SK-N-SH treated with all-trans-retinoic acid at 6 μM for 48 hours (cell line): ENCODE data around the gene HEXIM1.

Experiments
- ATAC-seq: fragments of 200-7000 bp; cut with Tn5 transposase; 3 replicates; pipeline ENCODE4 v1.9.1; 2020; ENCODE audit warnings: mild to moderate bottlenecking, moderate library complexity
- ARNTL ChIP-seq: fragments of 450-650 bp; formaldehyde crosslinking; IDR thresholded peaks from 2 replicates; pipeline ENCODE4 v1.5.0; 2020; ENCODE audit warnings: low read depth, mild to moderate bottlenecking, moderate library complexity, borderline replicate concordance
- BACH2 ChIP-seq: fragments of 250-450 bp; sonication (Bioruptor Pico); IDR thresholded peaks from 2 replicates; pipeline ENCODE4 v1.9.0; 2021; ENCODE audit warnings: mild to moderate bottlenecking, borderline replicate concordance
- CSDC2 ChIP-seq: fragments of 250-450 bp; sonication (Bioruptor Pico); IDR thresholded peaks from 2 replicates; pipeline ENCODE4 v1.5.0; 2020; ENCODE audit warnings: mild to moderate bottlenecking, moderate library complexity
- ESRRG ChIP-seq: fragments of 250-450 bp; sonication (Bioruptor Pico); IDR thresholded peaks from 2 replicates; pipeline ENCODE4 v1.6.1; 2021; ENCODE audit warnings: mild to moderate bottlenecking
- GLIS3 ChIP-seq: fragments of 250-450 bp; sonication (Bioruptor Pico); IDR thresholded peaks from 2 replicates; pipeline ENCODE4 v1.5.0; 2020; ENCODE audit warnings: mild to moderate bottlenecking, moderate library complexity
- ISL1 ChIP-seq: fragments of 250-450 bp; sonication (Bioruptor Pico); IDR thresholded peaks from 2 replicates; pipeline ENCODE4 v2.1.2; 2022; ENCODE audit warnings: mild to moderate bottlenecking, moderate library complexity
- PPARA ChIP-seq: fragments of 250-450 bp; sonication (Bioruptor Pico); IDR thresholded peaks from 2 replicates; pipeline ENCODE4 v1.5.0; 2020; ENCODE audit warnings: mild to moderate bottlenecking, borderline replicate concordance
- TCF4 ChIP-seq: fragments of 250-450 bp; sonication (Bioruptor Pico); IDR thresholded peaks from 2 replicates; pipeline ENCODE4 v1.8.0; 2021; ENCODE audit warnings: mild to moderate bottlenecking, moderate library complexity, borderline replicate concordance
- TOX ChIP-seq: fragments of 250-450 bp; sonication (Bioruptor Pico); IDR thresholded peaks from 2 replicates; pipeline ENCODE4 v1.8.0; 2021; ENCODE audit warnings: mild to moderate bottlenecking, moderate library complexity, borderline replicate concordance
- ZFP3 ChIP-seq: fragments of 250-450 bp; sonication (Bioruptor Pico); IDR thresholded peaks from 2 replicates; pipeline ENCODE4 v1.5.0; 2020; ENCODE audit warnings: mild to moderate bottlenecking, moderate library complexity
- ZFP30 ChIP-seq: fragments of 450-650 bp; formaldehyde crosslinking; IDR thresholded peaks from 2 replicates; pipeline ENCODE4 v1.5.0; 2022; ENCODE audit warnings: mild to moderate bottlenecking, moderate library complexity
- ZNF70 ChIP-seq: fragments of 450-650 bp; formaldehyde crosslinking; IDR thresholded peaks from 2 replicates; pipeline ENCODE4 v1.5.0; 2020; ENCODE audit warnings: mild to moderate bottlenecking, moderate library complexity
- TF ChIP-seq, protein P1 (sequence below): fragments of 250-450 bp; sonication (Bioruptor Pico); IDR thresholded peaks from 2 replicates; pipeline ENCODE4 v1.5.1; 2020; ENCODE audit warnings: low read depth, mild to moderate bottlenecking, moderate library complexity
- TF ChIP-seq, protein P2 (sequence below): fragments of 250-450 bp; sonication (Bioruptor Pico); IDR thresholded peaks from 2 replicates; pipeline ENCODE4 v1.5.1; 2021; ENCODE audit warnings: mild to moderate bottlenecking, moderate library complexity
- TF ChIP-seq, protein P3 (sequence below): fragments of 250-450 bp; sonication (Bioruptor Pico); IDR thresholded peaks from 2 replicates; pipeline ENCODE4 v1.8.0; 2021; ENCODE audit warnings: low read depth, mild to moderate bottlenecking, moderate library complexity, borderline replicate concordance
- TF ChIP-seq, protein P4 (sequence below): fragments of 250-450 bp; sonication (Bioruptor Pico); IDR thresholded peaks from 2 replicates; pipeline ENCODE4 v1.8.0; 2020; ENCODE audit warnings: mild to moderate bottlenecking, moderate library complexity, borderline replicate concordance
- TF ChIP-seq, protein P5 (sequence below): fragments of 250-450 bp; sonication (Bioruptor Pico); IDR thresholded peaks from 2 replicates; pipeline ENCODE4 v1.5.0; 2020; ENCODE audit warnings: mild to moderate bottlenecking, moderate library complexity

HEXIM1 gene

DNA sequence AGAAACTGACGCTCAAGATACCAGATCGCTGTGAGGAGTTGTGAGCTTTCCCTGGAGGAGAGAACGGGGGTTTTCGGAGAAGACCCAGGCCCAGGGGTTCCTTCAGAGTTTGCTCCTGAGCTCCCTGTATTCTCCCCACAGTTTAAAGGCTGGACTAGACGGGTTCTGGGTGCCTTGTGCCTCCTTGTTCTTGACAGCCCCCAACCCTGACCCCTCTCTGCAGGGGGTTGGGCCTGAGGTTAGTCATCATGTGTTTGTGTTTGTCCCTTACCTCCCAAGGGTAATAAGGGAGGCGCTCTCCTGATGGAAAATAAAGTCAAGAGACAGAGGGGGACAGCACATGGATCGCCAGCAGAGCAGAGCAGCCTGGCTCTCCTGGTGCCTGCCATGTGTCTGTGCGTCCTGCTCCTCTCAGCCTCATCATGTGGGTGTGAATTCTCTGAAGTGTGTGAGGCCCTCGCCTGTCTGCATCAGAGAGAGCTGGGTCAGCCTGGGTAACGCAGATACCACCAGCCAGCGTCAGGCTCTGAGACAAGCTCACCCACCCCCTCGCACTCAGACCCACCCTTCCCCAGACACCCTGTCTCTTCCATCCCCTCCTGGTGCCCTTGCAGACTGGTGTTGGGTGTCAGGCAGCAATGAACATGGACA, 22.1 kb downstream of the HEXIM1 start (continued):
- TF ChIP-seq, protein P1, sequence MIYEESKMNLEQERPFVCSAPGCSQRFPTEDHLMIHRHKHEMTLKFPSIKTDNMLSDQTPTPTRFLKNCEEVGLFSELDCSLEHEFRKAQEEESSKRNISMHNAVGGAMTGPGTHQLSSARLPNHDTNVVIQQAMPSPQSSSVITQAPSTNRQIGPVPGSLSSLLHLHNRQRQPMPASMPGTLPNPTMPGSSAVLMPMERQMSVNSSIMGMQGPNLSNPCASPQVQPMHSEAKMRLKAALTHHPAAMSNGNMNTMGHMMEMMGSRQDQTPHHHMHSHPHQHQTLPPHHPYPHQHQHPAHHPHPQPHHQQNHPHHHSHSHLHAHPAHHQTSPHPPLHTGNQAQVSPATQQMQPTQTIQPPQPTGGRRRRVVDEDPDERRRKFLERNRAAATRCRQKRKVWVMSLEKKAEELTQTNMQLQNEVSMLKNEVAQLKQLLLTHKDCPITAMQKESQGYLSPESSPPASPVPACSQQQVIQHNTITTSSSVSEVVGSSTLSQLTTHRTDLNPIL (CRISPR knock-in tag): no peak
- no peak for TF ChIP-seq TOX

DNA sequence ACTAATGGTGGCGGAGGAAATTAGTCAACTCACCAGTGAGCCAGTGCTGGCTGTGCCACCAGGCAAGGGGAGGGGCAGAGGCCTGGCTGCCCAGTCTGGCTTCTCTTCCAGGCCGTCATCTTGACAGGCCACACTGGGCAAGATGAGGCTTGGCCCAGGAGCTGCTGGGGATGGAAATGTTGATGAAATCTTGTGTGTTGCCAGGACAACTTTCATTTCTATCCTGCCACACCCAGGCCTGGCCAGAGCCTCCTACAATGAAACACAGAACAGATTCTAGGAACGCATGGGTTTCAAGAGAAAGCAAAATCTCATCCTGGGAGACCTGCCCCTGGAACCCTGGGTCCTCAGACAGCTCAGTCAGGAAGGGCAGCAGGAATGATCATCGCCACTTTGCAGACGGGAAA, 22.7 kb downstream of the HEXIM1 start:
- TF ChIP-seq ARNTL (no peak), ZNF70 (CRISPR knock-in tag) (no peak), CSDC2 (no peak), ISL1 (CRISPR knock-in tag) (no peak), GLIS3 (CRISPR knock-in tag) (no peak), TOX (no peak), ESRRG (no peak)
- TF ChIP-seq, protein P2, sequence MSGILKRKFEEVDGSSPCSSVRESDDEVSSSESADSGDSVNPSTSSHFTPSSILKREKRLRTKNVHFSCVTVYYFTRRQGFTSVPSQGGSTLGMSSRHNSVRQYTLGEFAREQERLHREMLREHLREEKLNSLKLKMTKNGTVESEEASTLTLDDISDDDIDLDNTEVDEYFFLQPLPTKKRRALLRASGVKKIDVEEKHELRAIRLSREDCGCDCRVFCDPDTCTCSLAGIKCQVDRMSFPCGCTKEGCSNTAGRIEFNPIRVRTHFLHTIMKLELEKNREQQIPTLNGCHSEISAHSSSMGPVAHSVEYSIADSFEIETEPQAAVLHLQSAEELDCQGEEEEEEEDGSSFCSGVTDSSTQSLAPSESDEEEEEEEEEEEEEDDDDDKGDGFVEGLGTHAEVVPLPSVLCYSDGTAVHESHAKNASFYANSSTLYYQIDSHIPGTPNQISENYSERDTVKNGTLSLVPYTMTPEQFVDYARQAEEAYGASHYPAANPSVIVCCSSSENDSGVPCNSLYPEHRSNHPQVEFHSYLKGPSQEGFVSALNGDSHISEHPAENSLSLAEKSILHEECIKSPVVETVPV: no peak
- TF ChIP-seq, protein P3, sequence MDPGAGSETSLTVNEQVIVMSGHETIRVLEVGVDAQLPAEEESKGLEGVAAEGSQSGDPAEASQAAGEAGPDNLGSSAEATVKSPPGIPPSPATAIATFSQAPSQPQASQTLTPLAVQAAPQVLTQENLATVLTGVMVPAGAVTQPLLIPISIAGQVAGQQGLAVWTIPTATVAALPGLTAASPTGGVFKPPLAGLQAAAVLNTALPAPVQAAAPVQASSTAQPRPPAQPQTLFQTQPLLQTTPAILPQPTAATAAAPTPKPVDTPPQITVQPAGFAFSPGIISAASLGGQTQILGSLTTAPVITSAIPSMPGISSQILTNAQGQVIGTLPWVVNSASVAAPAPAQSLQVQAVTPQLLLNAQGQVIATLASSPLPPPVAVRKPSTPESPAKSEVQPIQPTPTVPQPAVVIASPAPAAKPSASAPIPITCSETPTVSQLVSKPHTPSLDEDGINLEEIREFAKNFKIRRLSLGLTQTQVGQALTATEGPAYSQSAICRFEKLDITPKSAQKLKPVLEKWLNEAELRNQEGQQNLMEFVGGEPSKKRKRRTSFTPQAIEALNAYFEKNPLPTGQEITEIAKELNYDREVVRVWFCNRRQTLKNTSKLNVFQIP (CRISPR knock-in tag): no peak
- ATAC-seq: peak; percentile 72

DNA sequence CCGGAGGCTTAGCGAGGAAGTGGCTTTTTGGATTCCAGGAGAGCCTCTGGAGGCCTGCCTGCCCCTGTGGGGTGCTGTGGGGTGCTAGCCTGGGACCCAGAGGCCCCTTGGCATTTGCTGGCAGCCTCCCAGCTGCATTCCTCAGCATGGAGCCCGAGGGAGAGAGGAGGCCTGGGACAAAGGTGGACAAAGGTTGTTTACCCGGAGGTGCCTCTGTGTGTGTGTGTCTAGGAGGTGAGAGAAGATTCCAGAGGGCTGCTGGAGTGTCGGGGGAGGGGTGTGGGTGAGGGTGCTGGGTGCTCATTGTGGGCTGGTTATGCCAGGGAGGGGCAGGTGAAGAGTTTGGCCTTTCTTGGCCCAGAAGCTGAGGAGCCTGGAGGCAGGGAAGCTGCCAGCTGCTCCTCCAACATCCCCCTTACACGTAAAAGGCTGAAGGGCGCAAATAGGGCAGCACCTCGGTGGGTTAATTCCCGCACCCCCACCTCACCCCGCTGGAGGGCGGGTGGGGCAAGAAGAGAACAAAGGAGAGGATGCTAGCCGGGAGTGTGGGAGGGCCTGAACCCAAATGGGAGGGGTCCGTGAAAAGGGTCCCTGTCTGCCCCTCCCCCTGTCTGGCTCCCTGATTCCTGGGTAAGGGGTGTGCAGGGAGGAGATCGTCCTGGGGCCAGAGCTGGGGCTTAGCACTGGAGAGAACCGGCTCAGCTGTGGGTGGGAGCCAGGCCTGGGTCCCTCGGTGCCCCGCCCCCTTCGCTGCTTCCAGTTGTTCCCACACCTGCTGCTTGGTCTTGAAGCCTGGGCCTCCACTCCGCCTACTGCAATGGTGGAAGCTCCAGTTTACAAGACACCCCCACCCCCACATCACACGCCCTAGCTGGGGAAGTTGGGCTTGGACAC, 23.3 kb downstream of the HEXIM1 start:
- TF ChIP-seq PPARA (CRISPR knock-in tag) (no peak), TCF4 (no peak), BACH2 (CRISPR knock-in tag) (no peak), ZFP30 (CRISPR knock-in tag) (no peak), ZFP3 (CRISPR knock-in tag) (no peak), CSDC2 (no peak), TOX (no peak)
- TF ChIP-seq, protein P4, sequence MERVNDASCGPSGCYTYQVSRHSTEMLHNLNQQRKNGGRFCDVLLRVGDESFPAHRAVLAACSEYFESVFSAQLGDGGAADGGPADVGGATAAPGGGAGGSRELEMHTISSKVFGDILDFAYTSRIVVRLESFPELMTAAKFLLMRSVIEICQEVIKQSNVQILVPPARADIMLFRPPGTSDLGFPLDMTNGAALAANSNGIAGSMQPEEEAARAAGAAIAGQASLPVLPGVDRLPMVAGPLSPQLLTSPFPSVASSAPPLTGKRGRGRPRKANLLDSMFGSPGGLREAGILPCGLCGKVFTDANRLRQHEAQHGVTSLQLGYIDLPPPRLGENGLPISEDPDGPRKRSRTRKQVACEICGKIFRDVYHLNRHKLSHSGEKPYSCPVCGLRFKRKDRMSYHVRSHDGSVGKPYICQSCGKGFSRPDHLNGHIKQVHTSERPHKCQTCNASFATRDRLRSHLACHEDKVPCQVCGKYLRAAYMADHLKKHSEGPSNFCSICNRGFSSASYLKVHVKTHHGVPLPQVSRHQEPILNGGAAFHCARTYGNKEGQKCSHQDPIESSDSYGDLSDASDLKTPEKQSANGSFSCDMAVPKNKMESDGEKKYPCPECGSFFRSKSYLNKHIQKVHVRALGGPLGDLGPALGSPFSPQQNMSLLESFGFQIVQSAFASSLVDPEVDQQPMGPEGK (CRISPR knock-in tag): no peak
- TF ChIP-seq, protein P1 (CRISPR knock-in tag): no peak
- TF ChIP-seq, protein P5, sequence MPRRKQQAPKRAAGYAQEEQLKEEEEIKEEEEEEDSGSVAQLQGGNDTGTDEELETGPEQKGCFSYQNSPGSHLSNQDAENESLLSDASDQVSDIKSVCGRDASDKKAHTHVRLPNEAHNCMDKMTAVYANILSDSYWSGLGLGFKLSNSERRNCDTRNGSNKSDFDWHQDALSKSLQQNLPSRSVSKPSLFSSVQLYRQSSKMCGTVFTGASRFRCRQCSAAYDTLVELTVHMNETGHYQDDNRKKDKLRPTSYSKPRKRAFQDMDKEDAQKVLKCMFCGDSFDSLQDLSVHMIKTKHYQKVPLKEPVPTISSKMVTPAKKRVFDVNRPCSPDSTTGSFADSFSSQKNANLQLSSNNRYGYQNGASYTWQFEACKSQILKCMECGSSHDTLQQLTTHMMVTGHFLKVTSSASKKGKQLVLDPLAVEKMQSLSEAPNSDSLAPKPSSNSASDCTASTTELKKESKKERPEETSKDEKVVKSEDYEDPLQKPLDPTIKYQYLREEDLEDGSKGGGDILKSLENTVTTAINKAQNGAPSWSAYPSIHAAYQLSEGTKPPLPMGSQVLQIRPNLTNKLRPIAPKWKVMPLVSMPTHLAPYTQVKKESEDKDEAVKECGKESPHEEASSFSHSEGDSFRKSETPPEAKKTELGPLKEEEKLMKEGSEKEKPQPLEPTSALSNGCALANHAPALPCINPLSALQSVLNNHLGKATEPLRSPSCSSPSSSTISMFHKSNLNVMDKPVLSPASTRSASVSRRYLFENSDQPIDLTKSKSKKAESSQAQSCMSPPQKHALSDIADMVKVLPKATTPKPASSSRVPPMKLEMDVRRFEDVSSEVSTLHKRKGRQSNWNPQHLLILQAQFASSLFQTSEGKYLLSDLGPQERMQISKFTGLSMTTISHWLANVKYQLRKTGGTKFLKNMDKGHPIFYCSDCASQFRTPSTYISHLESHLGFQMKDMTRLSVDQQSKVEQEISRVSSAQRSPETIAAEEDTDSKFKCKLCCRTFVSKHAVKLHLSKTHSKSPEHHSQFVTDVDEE (CRISPR knock-in tag): no peak
- peak; percentile 15 for ATAC-seq
